COLO668 (cell line): ENCODE data around the gene NPW.

Experiments
- DNase-seq: peaks from one replicate; lab custom pipeline; 2025; ENCODE audit not compliant: unreplicated experiment; lab: John Stamatoyannopoulos, UW

NPW gene

DNA sequence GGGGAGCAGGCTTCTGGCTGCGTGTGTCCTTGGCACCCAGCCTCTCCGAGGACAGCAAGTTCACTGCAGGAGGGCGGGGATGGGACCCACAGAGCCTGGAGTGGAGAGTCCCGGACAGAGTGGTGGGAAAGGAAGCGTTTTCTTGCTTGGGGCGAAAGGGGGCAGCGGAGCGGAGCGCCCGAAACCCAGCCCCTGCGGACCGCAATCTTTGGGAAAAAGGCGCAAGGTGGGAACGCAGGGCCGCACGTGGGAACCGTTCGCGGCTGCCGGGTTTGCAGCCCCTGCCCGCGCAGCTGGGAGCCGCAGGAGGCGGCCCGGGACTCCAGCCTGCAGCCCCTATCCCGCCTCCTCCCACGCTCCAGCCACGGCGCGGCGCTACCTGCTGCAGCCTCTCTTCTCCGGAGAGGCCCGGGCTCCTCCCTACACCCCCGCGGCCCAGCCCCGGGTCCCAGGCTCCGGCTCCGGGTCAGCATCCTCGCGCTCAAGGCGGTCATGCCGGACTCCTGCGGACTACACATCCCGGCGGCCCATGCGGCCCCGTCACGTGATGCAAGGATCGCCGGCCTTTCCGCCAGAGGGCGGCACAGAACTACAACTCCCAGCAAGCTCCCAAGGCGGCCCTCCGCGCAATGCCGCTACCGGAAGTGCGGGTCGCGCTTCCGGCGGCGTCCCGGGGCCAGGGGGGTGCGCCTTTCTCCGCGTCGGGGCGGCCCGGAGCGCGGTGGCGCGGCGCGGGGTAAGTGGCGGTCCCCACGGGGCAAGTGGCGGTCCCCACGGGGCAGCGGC, 27.9 kb downstream of the NPW start, which contains the start of the genes NTHL1 and TSC2:
Gene NTHL1 (minus strand): TSS at position 505 of the 786 bp plus-strand sequence. CDS start 11 bp downstream, at position 494.
Gene TSC2 (plus strand): TSS at position 656 of the 786 bp plus-strand sequence. CDS start 631 bp downstream, outside the sequence.
- peak; percentile 97 for DNase-seq

DNA sequence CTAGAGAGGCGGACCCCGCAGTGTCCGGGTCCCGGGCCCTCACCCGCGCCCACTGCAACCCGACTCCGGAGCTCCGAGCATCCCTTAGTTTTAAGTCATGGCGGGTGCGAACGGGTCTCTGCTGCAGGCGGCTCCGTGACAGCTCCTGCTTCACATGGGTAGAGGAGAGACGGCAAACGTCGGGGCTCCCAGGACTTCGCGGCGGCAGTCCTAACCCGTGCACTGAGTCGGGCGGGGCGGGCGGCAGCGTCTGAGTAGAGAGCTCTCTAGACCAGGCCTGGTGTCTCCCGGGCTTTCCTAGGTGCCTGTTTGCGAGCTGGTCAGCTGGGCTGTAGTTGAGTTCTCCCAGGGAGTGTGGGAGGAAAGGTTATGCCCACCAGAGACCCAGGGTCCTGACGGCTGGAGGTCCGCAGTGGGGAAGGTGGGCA, 28.5 kb downstream of the NPW start:
- peak; percentile 25 for DNase-seq

DNA sequence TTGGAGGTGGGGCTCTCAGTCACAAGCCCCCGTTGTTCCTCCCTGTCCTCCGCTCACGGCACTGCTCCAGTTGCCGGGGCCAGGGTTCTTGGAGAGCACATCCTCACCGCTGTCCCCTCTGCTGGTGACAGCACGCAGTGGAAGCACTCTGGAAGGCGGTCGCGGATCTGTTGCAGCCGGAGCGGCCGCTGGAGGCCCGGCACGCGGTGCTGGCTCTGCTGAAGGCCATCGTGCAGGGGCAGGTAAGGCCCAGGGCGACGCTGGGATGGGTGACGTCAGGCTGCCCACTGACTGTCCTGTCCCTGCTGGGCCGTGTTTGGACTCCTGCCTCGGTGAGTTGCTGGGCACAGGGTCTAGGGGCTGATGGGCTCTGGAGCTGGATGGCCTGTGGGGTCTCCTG, 33.6 kb downstream of the NPW start:
- no peak for DNase-seq

DNA sequence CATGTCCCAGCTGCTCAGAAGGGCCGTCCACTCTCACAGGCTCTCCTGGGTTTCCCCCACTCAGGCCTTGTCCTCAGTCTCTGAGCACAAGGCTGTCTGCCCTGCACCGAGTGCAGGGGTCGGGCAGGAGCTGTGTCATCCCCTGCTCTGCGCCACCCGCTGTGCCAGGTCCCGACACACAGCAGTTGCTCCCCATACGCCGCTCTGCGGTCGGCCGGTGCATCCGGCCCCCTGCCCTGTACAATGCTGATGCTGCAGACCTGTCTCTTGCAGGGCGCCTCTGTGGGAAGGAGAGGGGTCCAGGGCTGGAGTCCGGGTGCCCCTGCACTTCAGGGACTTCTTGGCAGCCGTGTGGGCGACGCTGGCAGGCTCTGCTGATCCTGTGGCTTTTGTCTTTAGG, 34.3 kb downstream of the NPW start:
- no peak for DNase-seq

DNA sequence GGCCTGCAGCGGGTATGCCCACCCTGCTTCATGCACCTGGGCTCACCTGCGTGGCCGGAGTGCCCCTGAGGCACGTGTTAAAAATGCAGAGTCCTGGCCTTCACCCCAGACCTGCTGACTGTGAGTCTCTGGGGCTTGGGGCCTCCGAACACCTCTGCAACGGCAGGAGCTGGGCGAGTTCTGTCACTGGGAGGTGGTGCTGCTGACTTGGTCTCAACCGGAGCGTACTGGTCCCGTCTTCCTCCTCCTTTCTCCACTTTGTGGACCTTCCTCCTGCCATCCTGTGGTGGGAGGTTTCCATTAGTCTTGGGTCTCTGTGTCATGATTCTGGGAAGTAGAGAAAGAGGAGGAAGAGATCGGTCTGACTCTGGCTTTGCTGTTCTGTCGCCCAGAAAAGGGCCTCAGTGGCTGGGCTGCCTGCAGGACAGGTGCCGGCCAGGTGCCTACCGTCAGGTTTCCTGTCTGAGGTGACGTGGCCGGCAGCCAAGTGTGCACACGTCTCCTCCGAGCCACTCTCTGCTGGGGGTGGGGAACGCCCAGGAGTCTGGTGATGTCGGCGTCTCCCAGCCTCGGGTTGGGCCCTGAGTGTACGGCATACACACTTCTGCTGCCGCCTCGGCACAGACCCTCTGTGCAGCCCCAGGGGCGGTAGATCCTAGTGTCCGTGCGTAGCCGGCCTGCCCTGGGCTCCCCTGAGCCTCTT, 35.1 kb downstream of the NPW start:
- DNase-seq = peak; percentile 96

DNA sequence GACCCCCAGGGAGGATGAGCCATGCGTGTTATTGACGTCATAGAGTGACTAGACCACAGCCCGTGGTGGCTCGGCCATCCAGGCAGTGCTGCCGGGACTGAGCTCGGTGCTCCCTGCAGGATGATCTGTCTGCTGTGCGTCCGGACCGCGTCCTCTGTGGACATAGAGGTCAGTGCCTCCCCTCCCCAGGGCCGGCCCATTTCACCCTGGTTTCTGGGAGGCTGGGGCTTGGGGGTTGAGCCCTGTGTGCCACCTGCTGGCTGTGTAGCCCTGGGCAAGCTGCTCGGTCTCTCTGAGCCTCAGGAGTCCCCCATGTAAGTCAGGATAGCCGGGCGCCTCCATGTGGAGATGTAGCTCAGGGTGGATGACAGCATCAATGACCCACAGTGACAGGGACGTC, 36.5 kb downstream of the NPW start:
- DNase-seq = peak; percentile 44

DNA sequence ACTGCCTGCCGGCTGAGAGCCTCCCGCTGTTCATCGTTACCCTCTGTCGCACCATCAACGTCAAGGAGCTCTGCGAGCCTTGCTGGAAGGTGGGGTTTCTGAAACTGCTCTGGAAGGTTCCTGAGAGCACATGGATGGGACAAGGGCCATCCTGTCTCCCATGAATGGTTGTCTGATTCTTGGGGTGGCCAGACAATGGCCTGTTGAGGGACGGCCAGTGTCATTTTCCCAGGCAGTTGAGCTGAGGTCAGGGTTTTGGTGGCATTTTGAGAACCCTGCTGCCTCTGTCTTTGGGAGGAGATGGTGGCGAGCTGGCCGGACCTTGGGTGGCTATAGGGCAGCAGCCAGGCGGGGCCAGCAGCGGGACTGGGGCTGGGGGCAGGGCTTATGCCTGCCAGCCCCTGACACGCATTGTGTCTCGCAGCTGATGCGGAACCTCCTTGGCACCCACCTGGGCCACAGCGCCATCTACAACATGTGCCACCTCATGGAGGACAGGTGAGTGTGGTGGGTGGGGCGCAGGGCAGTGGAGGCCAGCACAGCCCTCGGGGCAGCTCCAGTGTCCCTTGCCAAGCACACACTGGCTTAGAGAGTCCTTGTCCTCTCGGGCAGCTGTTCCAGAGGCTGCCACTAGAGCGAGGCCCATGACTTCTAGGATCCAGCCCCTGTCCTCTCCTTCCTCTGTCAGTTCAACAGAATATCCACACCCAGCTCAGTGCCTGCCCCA, 37.3 kb downstream of the NPW start:
- DNase-seq = peak; percentile 20

DNA sequence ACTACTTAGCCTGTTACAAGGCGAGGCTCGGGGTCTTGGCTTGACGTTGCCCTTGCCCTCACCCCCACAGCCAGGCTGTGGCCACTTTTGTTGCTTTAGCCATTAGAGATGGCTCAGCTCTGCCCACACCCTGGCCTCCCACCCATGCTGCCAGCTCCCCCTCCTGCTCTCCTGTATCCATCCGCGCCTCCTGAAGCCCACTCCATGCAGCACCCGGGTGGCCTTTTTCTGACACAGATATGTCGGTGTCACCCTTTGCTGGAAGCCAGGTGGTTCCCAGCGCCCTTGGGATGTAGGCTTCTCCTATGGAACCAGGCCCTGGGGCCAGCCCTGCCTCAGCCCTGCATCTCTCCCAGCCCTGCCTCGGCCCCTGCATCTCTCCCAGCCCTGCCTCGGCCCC, 37.9 kb downstream of the NPW start:
- no peak for DNase-seq

DNA sequence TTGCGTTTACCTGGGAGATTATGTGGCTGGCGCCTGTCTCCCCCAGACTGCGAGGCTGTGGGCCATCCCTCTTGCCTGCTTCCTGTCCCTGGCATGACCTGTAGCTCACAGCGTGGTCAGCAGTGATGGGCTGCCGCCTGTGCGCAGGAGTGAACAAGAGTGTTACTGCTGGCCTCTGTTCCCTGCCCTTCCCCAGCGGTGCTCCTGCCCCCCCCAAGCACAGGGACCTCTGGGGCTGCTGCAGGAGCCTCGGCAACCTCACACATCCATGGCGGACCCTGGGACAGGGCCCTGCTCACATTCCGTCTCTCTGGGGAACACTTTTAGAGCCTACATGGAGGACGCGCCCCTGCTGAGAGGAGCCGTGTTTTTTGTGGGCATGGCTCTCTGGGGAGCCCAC, 38.8 kb downstream of the NPW start:
- DNase-seq = no peak

DNA sequence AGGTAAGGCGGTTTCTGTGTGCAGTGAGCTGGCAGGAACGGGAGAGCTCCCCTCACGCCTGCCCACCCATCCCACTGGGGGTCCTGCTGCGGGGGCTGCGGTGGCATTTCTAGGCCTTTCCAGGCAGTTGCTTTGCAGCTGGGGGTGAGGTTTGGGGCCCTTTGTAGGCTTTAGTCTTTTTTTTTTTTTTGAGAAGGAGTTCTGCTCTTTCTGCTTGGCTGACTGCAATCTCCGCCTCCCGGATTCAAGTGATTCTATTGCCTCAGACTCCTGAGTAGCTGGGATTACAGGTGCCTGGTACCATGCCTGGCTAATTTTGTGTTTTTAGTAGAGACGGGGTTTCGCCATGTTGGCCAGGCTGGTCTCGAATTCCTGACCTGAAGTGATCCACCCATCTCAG, 39.3 kb downstream of the NPW start:
- no peak for DNase-seq

DNA sequence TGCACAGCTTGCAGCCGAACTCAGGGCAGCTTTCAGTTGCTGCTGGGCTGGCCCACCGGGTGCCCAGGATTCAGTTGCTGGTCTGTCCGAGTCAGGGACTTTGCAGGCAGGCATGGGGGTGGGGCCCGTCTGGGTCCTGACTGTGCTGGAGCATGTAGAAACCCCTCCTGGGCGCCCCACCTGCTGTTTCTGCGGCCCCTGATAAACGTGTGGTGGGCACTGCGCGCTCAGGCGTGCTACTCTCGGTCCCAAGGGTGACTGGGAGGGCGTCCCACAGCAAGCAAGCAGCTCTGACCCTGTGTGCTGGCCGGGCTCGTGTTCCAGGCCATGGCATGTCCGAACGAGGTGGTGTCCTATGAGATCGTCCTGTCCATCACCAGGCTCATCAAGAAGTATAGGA, 40.8 kb downstream of the NPW start:
- no peak for DNase-seq

DNA sequence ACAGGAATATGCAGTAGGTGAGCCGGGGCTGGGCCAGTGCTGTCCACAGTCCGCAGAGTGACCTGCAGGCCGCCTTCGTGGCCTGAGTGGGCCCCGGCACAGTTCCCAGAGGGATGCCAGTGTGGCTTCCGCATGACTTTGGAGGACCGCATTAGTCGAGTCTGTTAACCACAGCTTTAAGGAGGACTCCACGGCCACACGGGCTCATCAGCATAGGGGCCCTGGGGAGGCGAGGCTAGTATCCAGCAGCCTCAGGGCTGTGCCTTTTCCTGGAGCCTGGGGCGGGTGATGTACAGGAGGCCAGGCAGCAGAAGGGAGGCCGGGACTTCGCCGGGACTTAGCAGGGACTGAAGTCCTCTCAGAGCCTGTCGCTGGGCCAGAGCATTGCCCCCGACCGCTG, 41.4 kb downstream of the NPW start:
- no peak for DNase-seq

DNA sequence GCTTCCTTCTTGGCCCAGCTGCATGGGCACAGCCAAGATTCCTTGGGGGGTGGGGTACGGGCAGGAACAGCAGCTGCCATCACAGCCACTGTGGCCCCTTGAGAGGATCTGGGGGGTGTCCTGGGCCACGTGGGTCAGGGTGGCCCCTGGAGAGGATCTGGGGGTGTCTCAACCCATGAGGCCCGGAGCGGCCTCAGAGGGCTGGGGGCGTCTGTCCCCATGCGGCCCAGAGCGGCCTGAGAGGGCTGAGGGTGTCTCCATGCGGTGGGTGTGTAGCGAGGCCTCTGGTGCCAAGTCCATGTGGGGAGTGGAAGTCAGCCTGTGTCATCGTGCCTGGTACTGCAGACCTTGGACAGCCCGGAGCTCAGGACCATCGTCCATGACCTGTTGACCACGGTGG, 41.9 kb downstream of the NPW start:
- DNase-seq = no peak

DNA sequence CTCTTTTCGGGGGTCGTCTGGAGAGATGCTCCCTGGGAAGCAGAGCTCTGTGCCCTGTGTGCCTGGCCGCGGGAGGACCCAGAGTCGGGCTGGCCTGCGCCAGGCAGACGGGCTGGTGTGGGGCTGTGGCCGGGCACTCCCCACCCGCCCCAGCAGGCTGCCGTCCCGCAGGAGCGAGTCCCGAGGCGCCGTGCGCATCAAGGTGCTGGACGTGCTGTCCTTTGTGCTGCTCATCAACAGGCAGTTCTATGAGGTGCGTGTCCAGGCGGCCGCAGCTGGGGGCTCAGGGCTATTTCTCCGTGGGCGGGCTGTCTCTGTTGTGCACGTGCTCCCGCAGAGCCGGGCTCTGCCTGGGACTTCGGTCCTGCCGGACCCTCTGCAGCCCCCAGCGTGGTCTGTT, 43.2 kb downstream of the NPW start:
- DNase-seq = no peak

DNA sequence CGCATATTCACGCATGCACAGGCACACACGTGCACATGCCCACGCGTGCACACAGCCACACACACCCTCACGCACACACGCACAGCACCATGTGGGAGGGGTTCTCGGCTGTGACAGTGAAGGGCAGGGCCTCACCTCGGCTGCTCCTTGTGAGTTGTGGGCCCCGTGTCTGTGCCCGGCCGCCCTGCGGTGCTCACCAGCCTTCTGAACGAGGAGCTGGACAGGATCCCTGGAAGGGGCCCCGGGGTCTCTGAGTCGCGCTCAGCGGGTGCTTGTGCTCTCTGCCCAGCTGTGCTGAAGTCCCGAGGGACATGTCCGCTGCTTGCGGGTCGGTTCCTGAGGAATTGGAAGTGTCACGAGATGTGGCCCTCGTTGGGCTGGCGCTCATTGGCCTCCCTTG, 44.3 kb downstream of the NPW start:
- DNase-seq = no peak

DNA sequence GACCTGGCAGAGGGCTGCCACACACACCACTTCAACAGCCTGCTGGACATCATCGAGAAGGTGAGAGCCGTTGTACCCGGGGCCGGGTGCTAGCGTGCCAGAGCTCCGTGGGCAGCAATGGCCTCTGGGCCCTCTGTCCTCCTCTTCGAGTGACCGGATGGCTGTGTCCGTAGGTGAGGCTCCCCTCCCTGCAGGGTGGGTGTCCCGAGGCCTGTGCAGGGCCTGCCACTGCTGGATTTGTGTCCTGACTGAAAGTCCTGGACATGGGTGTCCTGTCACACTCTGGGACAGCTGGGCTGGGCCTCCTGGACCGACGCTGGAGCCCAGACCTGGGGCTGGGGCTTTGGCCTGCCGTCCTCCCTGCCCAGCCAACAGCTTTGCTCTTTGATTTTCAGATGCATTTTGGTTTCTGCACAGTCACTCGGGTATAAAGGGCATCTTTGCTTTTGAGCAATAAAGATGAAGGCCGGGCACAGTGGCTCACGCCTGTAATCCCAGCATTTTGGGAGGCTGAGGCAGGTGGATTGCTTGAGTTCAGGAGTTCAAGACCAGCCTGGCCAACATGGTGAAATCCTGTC, 44.9 kb downstream of the NPW start:
- no peak for DNase-seq

DNA sequence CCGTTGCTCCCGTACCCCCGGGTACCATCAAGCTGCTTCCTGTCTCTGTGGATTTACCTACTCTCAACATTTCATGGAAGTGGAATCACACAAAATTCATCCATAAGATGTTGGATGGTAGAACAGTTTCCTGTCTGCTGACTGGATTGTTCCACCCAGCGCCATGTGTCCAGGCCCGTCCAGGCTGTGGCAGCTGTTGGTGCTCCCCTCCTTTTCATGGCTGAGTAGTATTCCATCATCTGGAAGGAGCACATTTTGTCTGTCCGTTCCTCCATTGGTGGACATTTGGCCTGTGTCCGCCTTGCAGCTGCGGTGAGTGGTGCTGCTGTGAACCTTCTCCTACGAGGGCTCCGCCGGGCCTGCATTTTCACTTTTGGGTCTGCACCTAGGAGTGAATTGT, 46.6 kb downstream of the NPW start:
- no peak for DNase-seq
